Astrocyte of the spinal cord (primary cell): Measurements from ENCODE around the gene TCFL5.

Experiments used
- DNase-seq: peaks from one replicate; pipeline ENCODE4 v3.0.0; 2011; ENCODE audit warnings: low read depth, low spot score
- H3K4me3 ChIP-seq: 2 replicates; pipeline ENCODE4 v1.5.1; 2011; ENCODE audit warnings: low read depth, mild to moderate bottlenecking, low read length, moderate library complexity
- CTCF ChIP-seq: IDR thresholded peaks from 2 replicates; pipeline ENCODE4 v1.5.1; 2012; ENCODE audit warnings: low read depth, mild to moderate bottlenecking, low read length, inconsistent platforms
- in situ Hi-C: cut with HindIII; loops from 2 replicates; pipeline ENCODE4 v1.10.0; 2017; ENCODE audit warnings: low sequenced_read_pairs

The TCFL5 gene

GRCh38 chr20:62906647-62907375, 45.2 kb upstream of the TCFL5 start:
- DNase-seq = no peak
- in situ Hi-C loops = no loop called here
- H3K4me3 ChIP-seq = no peak overlapping the region
- no peak for TF ChIP-seq CTCF

GRCh38 chr20:62906209-62906608, 44.6 kb upstream of the TCFL5 start:
- no peak for TF ChIP-seq CTCF
- no peak for DNase-seq
- in situ Hi-C loops = no loop called here
- no peak overlapping the region for H3K4me3 ChIP-seq

- TF ChIP-seq CTCF = no peak
- H3K4me3 ChIP-seq = no peak overlapping the region
- no peak for DNase-seq
- in situ Hi-C loops = no loop called here
These were observed 44.0 kb upstream of the TCFL5 start for GRCh38 chr20:62905536-62906117.

GRCh38 chr20:62902926-62903615, 41.4 kb upstream of the TCFL5 start:
- TF ChIP-seq CTCF = no peak
- H3K4me3 ChIP-seq = no peak overlapping the region
- DNase-seq = peak; percentile 50
- in situ Hi-C loops = no loop called here

GRCh38 chr20:62901891-62902290, 40.3 kb upstream of the TCFL5 start:
- no peak for DNase-seq
- no peak overlapping the region for H3K4me3 ChIP-seq
- TF ChIP-seq CTCF = no peak
- in situ Hi-C loops = no loop called here

- in situ Hi-C loops = no loop called here
- H3K4me3 ChIP-seq = no peak overlapping the region
- no peak for TF ChIP-seq CTCF
- no peak for DNase-seq
These were observed 39.3 kb upstream of the TCFL5 start for GRCh38 chr20:62900692-62901584.
